Epidermal melanocyte (primary cell): Measurements from ENCODE around the gene ATXN1L.
A peak's percentile ranks its signal among the peaks of the same experiment; 100 is the strongest.
"Not testable (repeated sequence)": the region's sequence is repeated elsewhere in the genome, so short reads cannot be mapped to it uniquely, and the experiment has no call there.

Experiments
- DNase-seq: peaks from one replicate; pipeline ENCODE4 v3.0.0; 2011; ENCODE audit warnings: low spot score; ENCODE audit not compliant: insufficient read length

Gene ATXN1L

DNA sequence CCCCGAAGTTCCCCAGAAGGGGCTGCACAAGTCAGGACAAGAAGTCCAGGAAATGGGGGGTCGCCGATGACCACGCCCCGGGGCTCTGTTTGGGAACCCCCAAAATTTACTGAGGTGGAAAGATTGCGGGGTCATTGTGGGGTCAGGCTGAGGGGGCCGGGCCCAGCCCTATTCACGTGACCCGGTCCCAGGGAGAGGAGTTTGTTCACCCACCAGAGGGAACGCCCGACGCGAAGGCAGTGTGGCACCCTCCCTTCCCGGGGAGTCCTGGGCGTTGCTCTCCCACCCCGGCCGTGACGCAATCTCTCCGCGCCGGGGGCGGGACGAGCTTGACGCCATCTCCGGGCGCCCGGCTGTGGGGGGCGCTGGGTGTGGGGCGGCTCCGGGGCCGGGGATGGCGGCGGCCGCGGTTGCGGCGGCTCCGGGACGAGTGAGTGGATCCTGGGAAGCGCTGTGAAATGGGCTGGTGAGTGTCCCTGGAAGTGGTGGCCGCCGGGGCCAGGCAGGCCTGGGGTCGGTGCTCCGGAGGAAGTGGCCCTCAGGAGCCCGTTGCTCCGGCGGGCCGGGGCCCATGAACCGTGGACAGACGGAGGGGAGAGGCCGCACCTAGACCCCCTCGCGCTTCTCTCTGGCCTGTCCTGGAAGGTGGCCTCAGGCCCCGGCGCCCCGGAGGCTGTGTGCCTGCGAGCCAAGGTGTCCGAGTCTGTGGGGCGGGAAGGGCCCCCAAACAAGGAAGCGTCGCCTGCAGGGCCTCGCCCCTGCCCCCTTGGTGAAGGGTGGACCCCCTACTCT, at the start of gene ATXN1L:
ATXN1L (plus strand) TSS at position 338 of the 792 bp plus-strand sequence. CDS start 3,765 bp downstream, outside the sequence.
- DNase-seq = peak; percentile 95

GRCh38 chr16:71796501-71797097, 49.2 kb upstream of the ATXN1L start:
- DNase-seq = no peak

GRCh38 chr16:71803305-71803690, 42.5 kb upstream of the ATXN1L start:
- no peak for DNase-seq

DNA sequence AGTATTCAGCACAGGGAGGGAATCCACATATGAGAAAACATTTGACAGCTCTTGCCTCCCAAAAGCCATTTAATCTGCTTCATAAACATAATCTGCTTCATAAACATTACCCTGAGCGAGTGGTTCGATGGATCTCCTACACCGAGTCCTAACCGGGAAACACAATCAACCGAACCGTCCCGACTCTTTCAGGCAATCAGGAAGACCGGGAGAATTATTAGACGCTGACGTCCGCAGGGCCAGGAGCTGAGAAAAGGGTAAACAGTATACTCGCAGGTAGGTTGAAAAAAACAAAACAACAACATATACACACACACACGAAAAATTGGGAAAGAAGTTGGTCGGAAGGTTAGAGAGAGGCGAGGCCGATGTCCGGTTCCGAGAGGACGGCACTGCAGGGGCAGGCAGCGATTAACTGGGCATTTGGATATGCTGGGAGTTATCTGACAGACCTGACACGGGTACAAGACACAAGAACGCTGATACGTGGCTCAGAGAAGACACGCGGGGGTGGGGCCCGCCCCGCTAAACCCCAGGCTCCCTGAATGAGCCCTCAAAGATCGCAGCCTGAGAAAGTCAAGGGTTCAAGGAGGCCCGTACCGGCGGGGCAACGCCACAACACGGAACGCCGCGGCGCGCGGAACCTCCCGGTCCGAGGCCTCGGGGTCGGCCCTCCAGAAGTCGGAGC, 37.7 kb upstream of the ATXN1L start:
- DNase-seq = no peak

- peak; percentile 90 for DNase-seq
These were observed 37.0 kb upstream of the ATXN1L start, which contains the start of gene AP1G1 for GRCh38 chr16:71808593-71809459. Gene AP1G1, minus strand, starts transcription at chr16:71808834. Its CDS starts 19,355 bp downstream, at chr16:71789479.

GRCh38 chr16:71810155-71810530, 35.6 kb upstream of the ATXN1L start:
- not testable (repeated sequence) for DNase-seq

- no peak for DNase-seq
These were observed 34.4 kb upstream of the ATXN1L start for GRCh38 chr16:71811261-71811803.

GRCh38 chr16:71817155-71817500, 28.6 kb upstream of the ATXN1L start:
- DNase-seq = not testable (repeated sequence)

- no peak for DNase-seq
These were observed 19.2 kb upstream of the ATXN1L start for GRCh38 chr16:71826533-71827017.

- no peak for DNase-seq
These were observed 15.4 kb upstream of the ATXN1L start for GRCh38 chr16:71830359-71830758.

DNA sequence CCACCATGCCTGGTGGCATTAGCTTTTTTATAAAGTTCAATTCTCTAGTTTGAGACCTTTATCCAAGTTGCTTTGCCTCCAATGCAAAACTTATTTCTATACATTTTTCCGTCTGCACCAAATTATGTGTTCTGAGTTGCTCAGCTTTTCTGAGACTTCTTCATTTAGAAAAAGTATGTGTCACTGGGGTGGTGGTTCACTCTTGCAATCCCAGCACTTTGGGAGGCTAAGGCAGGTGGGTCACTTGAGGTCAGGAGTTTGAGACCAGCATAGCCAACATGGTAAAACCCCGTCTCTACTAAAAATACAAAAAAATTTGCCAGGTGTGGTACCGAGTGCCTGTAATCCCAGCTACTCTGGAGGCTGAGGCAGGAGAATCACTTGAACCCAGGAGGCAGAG, 14.1 kb upstream of the ATXN1L start:
- DNase-seq = not testable (repeated sequence)

DNA sequence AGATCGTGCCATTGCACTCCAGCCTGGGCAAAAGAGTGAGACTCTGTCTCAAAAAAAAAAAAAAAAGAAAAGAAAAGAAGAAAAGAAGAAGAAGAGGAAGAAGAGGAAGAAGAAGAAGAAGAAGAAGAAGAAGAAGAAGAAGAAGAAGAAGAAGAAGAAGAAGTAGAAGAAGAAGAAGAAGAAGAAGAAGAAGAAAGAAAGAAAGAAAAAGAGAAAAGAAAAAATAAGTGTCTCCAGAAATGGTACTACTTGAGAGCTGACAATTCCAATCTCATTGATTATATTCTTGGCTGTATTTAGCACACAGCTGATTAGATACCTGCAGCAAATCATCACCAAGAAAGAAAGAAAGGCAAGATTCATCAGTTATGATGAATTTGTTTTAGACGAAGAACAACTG, 13.7 kb upstream of the ATXN1L start:
- not testable (repeated sequence) for DNase-seq

DNA sequence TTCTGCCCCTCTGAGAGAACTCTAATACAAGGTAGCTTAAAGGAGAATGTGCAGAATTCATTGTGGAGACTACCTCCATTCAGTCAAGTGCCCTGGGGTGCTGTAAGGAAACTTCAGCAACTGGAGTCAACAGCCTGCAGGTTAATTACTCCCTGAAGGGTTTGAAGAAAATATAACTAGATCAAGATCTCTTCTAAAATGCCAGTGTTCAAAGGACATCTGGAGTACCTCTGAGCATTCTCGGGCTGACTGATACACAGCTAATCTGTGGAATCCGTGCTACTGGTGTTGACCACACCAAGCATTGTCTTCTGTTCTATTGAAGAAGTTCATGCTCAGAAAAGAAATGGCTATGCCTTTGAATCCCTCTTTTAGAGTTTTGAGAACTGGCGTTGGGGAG, 11.5 kb upstream of the ATXN1L start:
- DNase-seq = no peak

- no peak for DNase-seq
These were observed 8.6 kb upstream of the ATXN1L start for GRCh38 chr16:71837150-71837549.

- DNase-seq = no peak
These were observed 5.7 kb upstream of the ATXN1L start for GRCh38 chr16:71840052-71840451.

DNA sequence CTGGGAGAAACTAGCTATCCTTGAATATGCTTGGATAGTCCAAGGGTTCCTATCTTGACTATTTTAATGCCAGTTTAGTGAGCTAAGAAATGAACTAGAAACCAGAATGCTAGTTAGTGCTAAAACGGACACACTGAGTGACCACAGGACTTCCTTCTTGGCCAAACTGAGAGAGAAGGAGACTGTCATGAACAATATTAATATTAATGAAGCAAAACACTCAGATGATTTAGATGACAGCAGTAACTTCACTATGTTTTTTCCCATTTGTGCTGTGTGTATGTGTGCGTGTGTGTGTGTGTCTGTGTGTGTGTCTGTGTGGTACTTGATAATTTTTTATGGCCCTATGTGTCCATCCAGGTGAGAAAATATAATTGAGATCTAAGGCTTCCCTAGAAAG, 2.2 kb upstream of the ATXN1L start:
- no peak for DNase-seq

- DNase-seq = no peak
These were observed 655 bp downstream of the ATXN1L start for GRCh38 chr16:71846431-71846830.

DNA sequence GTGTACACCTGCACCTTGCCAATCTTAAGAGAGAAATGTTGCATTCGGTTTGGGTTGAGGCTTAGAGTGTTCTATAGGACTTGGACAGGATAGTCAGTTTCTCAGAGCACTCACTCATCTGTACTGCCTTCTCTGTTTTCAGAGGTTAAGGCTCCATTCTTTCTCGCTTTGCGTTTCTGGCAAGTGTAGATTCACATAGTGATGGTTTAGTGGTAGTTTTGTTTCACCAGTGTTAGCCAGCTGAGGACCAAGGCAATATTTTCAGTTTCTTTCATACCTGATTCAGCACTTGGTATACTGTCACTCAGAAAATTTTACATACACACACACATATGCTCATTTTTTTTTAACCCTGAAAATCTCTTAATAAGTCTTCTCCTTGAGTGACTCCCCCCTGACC, 1.3 kb downstream of the ATXN1L start:
- no peak for DNase-seq

DNA sequence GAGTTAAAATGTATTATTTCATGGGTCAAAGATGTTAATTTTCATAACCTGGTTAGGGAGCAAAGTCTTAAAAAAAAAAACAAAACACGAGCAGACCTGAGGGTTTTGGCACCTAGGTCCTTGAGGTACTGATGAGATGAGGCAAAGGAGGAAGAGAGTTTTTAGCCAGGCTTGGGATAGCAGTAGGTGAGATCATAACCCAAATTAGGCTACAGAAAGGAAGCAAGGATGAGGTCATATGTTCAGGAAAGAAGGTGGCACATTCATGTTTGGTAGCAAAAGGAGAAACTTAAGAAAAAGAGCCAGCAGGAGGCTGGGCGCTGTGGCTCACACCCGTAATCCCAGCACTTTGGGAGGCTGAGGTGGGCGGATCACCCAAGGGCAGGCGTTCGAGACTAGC, 2.8 kb downstream of the ATXN1L start:
- no peak for DNase-seq

- DNase-seq = no peak
These were observed 6.0 kb downstream of the ATXN1L start for GRCh38 chr16:71851746-71852145.

- DNase-seq = no peak
These were observed 6.4 kb downstream of the ATXN1L start for GRCh38 chr16:71852158-71852557.
